Stimulated activated naive CD8-positive, alpha-beta T cell treated with anti-CD3 and anti-CD28 coated beads, Interleukin-15, Interleukin-2, amounts not matched to agents 100 ng/mL and 50 ng/mL, for 24 hours (primary cell): ENCODE measurements around the gene LRRC31.

Source experiments
- H3K27ac Mint-ChIP-seq: one replicate; pipeline ENCODE4 v1.8.0; 2021; ENCODE audit warnings: mild to moderate bottlenecking, mixed read lengths
- H3K27me3 Mint-ChIP-seq: one replicate; pipeline ENCODE4 v1.8.0; 2021; ENCODE audit warnings: mixed read lengths
- H3K36me3 Mint-ChIP-seq: one replicate; pipeline ENCODE4 v1.8.0; 2021; ENCODE audit warnings: low read depth, mixed read lengths
- H3K4me1 Mint-ChIP-seq: one replicate; pipeline ENCODE4 v1.8.0; 2021; ENCODE audit warnings: low read depth, mixed read lengths
- H3K4me3 Mint-ChIP-seq: one replicate; pipeline ENCODE4 v1.8.0; 2021; ENCODE audit warnings: mild to moderate bottlenecking, mixed read lengths
- H3K9me3 Mint-ChIP-seq: one replicate; pipeline ENCODE4 v1.8.0; 2021; ENCODE audit warnings: mixed read lengths

The LRRC31 gene

GRCh38 chr3:169841171-169841570, 28.6 kb downstream of the LRRC31 start:
- Mint-ChIP-seq H3K4me3 (no peak overlapping the region), H3K9me3 (no peaks in the 10 kb centered on the region), H3K27me3 (peaks cover 3% of the 10 kb centered on the region), H3K27ac (no peak overlapping the region), H3K36me3 (no peaks in the 10 kb centered on the region), H3K4me1 (no peaks in the 10 kb centered on the region)

GRCh38 chr3:169838511-169839030, 31.2 kb downstream of the LRRC31 start:
- Mint-ChIP-seq H3K27me3 (peaks cover 3% of the 10 kb centered on the region), H3K9me3 (no peaks in the 10 kb centered on the region), H3K4me3 (no peak overlapping the region), H3K4me1 (peaks cover 4% of the 10 kb centered on the region), H3K36me3 (no peaks in the 10 kb centered on the region), H3K27ac (no peak overlapping the region)

GRCh38 chr3:169836942-169837275, 32.8 kb downstream of the LRRC31 start:
- no peak overlapping the region for H3K4me3 Mint-ChIP-seq
- peaks cover 3% of the 10 kb centered on the region for H3K27me3 Mint-ChIP-seq
- H3K9me3 Mint-ChIP-seq, result no peaks in the 10 kb centered on the region
- H3K27ac Mint-ChIP-seq, result no peak overlapping the region
- no peaks in the 10 kb centered on the region for H3K36me3 Mint-ChIP-seq
- H3K4me1 Mint-ChIP-seq, result peaks cover 4% of the 10 kb centered on the region

- H3K36me3 Mint-ChIP-seq, result no peaks in the 10 kb centered on the region
- no peaks in the 10 kb centered on the region for H3K9me3 Mint-ChIP-seq
- H3K27ac Mint-ChIP-seq, result no peak overlapping the region
- H3K27me3 Mint-ChIP-seq, result peaks cover 3% of the 10 kb centered on the region
- peaks cover 4% of the 10 kb centered on the region for H3K4me1 Mint-ChIP-seq
- H3K4me3 Mint-ChIP-seq, result no peak overlapping the region
Observed at GRCh38 chr3:169836078-169836941, 33.4 kb downstream of the LRRC31 start.

DNA sequence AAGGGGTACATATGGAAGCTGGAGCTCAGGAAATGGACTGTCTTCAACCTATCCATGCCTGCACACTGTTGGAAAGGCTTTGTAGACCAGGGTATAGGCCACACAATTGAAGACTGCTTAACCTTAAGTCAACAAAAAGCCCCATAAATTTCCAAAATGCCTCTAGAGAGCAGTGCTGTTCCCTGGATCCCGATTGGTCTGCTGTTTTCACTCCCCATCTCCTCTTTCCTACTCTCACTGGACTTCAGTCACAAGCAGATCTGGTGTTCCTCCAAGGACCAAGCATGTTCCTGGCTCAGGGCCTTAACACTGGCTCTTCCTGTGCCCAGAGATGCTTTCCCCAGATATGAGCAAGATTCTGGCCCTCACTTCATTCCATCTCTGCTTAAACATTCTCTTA, 34.2 kb downstream of the LRRC31 start:
- H3K36me3 Mint-ChIP-seq, result no peaks in the 10 kb centered on the region
- no peak overlapping the region for H3K4me3 Mint-ChIP-seq
- no peaks in the 10 kb centered on the region for H3K9me3 Mint-ChIP-seq
- peaks cover 4% of the 10 kb centered on the region for H3K4me1 Mint-ChIP-seq
- peaks cover 3% of the 10 kb centered on the region for H3K27me3 Mint-ChIP-seq
- no peak overlapping the region for H3K27ac Mint-ChIP-seq

DNA sequence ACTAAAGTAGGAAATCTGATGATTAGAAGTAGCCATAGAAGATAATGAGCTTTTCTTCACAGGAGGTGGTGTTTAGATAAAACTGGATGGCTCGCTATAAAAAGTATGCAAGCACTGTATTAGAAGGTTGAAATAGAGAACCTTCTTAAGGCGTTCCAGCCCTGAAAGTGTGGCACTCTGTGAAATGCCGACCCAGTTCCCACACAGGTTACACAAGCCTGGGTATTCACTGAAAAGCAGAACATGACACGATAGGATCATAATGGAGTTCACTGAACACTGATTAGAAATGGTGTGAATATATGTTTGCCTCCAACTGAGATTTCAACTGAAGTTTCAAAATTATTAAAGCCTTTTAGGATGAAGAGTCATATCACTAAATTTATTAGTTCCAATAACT, 42.0 kb downstream of the LRRC31 start:
- H3K9me3 Mint-ChIP-seq, result no peaks in the 10 kb centered on the region
- H3K27me3 Mint-ChIP-seq, result no peaks in the 10 kb centered on the region
- H3K36me3 Mint-ChIP-seq, result no peaks in the 10 kb centered on the region
- H3K4me3 Mint-ChIP-seq, result no peak overlapping the region
- no peaks in the 10 kb centered on the region for H3K4me1 Mint-ChIP-seq
- H3K27ac Mint-ChIP-seq, result no peak overlapping the region

DNA sequence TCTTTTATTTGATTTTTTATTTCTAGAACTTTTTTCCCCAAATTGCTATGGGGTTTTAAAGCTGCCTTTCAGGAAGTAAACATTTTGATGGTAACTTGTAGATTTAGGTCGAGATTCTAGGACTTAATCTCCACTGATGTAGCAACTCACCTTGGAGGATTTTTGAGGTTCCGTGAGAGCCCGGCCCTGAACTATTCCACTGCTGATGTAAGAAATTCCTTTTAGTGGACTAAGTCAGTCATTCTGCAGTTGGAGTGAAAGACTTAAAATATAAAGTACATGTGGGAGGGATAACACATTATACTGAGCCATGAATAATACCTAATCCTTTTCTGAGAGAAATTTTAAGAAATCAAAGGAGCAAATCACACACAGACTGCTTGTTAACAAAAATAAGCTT, 44.4 kb downstream of the LRRC31 start:
- no peak overlapping the region for H3K27ac Mint-ChIP-seq
- H3K36me3 Mint-ChIP-seq, result no peaks in the 10 kb centered on the region
- H3K4me1 Mint-ChIP-seq, result no peaks in the 10 kb centered on the region
- H3K9me3 Mint-ChIP-seq, result no peaks in the 10 kb centered on the region
- no peaks in the 10 kb centered on the region for H3K27me3 Mint-ChIP-seq
- no peak overlapping the region for H3K4me3 Mint-ChIP-seq

GRCh38 chr3:169822983-169823382, 46.8 kb downstream of the LRRC31 start:
- H3K9me3 Mint-ChIP-seq, result no peaks in the 10 kb centered on the region
- no peaks in the 10 kb centered on the region for H3K36me3 Mint-ChIP-seq
- H3K27ac Mint-ChIP-seq, result no peak overlapping the region
- H3K27me3 Mint-ChIP-seq, result peaks cover 4% of the 10 kb centered on the region
- no peaks in the 10 kb centered on the region for H3K4me1 Mint-ChIP-seq
- H3K4me3 Mint-ChIP-seq, result no peak overlapping the region

DNA sequence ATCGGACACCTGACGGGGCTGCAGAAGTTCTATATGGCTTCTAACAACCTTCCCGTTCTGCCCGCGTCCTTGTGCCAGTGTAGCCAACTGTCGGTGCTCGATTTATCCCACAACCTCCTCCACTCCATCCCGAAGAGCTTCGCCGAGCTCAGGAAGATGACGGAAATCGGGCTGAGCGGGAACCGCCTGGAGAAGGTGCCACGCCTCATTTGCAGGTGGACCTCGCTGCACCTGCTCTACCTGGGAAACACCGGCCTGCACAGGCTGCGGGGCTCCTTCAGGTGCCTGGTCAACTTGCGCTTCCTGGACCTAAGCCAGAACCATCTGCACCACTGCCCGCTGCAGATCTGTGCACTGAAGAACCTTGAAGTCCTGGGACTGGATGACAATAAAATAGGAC, 47.2 kb downstream of the LRRC31 start:
- no peaks in the 10 kb centered on the region for H3K9me3 Mint-ChIP-seq
- no peak overlapping the region for H3K27ac Mint-ChIP-seq
- no peak overlapping the region for H3K4me3 Mint-ChIP-seq
- H3K27me3 Mint-ChIP-seq, result peaks cover 4% of the 10 kb centered on the region
- no peaks in the 10 kb centered on the region for H3K36me3 Mint-ChIP-seq
- no peaks in the 10 kb centered on the region for H3K4me1 Mint-ChIP-seq

DNA sequence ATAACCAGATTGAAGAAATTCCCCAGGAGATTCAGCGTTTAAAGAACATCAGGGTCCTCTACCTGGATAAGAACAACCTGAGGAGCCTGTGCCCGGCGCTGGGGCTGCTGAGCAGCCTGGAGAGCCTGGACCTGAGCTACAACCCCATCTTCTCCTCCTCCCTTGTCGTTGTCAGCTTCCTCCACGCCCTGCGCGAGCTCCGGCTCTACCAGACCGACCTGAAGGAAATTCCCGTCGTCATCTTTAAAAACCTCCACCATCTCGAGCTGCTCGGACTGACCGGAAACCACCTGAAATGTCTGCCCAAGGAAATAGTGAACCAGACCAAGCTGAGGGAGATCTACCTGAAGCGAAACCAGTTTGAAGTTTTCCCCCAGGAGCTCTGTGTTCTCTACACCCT, 47.6 kb downstream of the LRRC31 start:
- Mint-ChIP-seq H3K27me3 (peaks cover 4% of the 10 kb centered on the region), H3K9me3 (no peaks in the 10 kb centered on the region), H3K4me3 (no peak overlapping the region), H3K27ac (no peak overlapping the region), H3K36me3 (no peaks in the 10 kb centered on the region), H3K4me1 (no peaks in the 10 kb centered on the region)

- Mint-ChIP-seq H3K9me3 (peaks cover 8% of the 10 kb centered on the region), H3K4me1 (peaks cover 12% of the 10 kb centered on the region), H3K36me3 (peaks cover 5% of the 10 kb centered on the region), H3K27ac (no peak overlapping the region), H3K4me3 (no peak overlapping the region), H3K27me3 (peaks cover 9% of the 10 kb centered on the region)
Observed at GRCh38 chr3:169818316-169818715, 51.4 kb downstream of the LRRC31 start.

- Mint-ChIP-seq H3K36me3 (peaks cover 5% of the 10 kb centered on the region), H3K27me3 (peaks cover 9% of the 10 kb centered on the region), H3K9me3 (peaks cover 8% of the 10 kb centered on the region), H3K4me1 (peaks cover 25% of the 10 kb centered on the region), H3K27ac (no peak overlapping the region), H3K4me3 (no peak overlapping the region)
Observed at GRCh38 chr3:169815590-169816150, 54.1 kb downstream of the LRRC31 start.

DNA sequence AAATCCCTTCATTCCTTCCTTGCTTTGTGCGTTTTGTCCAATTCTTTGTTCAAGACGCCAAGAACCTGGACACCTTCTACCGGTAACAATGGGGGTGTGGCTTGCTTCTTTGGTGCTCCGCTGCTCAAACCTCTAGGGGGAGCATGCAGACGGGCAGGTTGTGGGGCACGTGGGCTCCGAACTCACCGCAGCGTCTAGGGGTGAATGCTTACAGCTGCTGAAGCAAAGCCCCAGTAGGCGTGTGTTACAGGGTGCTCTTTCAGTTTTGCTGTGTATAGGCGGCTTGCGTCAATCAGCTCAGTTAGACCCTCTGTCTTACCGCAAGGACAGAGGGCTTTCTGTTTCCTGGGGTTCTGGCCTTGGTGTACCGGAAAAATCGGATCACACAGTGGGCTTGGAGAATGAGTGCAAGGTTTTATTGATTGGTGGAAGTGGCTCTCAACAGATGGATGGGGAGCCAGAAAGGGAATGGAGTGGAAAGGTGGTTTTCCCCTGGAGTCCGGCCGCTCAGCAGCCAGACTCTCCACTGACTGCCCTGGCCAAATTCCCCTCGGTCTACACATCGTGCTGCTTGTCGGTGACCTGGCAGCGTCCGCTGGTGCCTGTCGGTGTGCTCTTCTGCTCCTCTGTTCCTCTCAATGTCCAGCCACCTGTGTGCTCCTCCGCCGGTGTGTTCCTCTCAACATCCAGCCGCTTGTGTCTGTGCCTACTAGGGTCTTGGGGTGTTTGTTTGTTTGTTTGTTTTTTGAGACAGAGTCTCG, 55.8 kb downstream of the LRRC31 start:
- Mint-ChIP-seq H3K36me3 (peaks cover 5% of the 10 kb centered on the region), H3K27ac (peak overlapping the region; percentile 69), H3K4me1 (peaks cover 25% of the 10 kb centered on the region), H3K9me3 (peaks cover 8% of the 10 kb centered on the region), H3K27me3 (peaks cover 9% of the 10 kb centered on the region), H3K4me3 (peak overlapping the region; percentile 79)

DNA sequence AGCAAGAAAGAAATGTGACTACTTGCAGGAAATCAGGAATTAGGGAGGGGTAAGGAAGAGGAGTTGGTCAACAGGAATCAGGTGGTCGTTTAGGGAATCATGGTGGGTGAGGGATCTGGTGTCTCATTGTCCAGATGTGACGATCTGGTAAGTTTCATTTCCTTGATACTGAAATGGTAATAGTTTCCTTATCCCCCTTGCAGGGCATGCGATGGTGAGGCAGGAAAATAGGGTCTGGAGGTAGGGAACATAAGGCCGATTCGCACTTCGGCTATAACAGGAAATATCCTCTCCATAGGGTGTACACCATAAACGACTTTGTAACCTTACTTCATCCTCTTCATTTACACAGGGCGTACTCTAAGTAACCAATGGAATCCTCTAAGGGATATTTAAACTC, 56.5 kb downstream of the LRRC31 start:
- Mint-ChIP-seq H3K4me1 (peaks cover 25% of the 10 kb centered on the region), H3K9me3 (peaks cover 8% of the 10 kb centered on the region), H3K27ac (peak overlapping the region; percentile 69), H3K27me3 (peaks cover 7% of the 10 kb centered on the region), H3K36me3 (peaks cover 5% of the 10 kb centered on the region), H3K4me3 (peak overlapping the region; percentile 79)
